ENCODE results near the gene RGL3. TPM values are rescaled to one million over a fixed set of nuclear protein-coding genes. Genes with fewer than 3 reads are reported as not detected.

The RGL3 gene
- total RNA-seq, 1 experiment from 2014 or later, result 65.9 TPM

GRCh38 chr19:11435833-11436313 is 16.8 kb upstream of the RGL3 start:
- no peak overlapping the region for H2AFZ ChIP-seq (ENCODE audit: low read length)
- no CpG with 5 or more reads among the region's 21 CpGs for WGBS (ENCODE audit: extremely low coverage, insufficient read length, low lambda C conversion rate)

More at GRCh38 chr19:11435833-11436313, 16.8 kb upstream of the RGL3 start:
- Mint-ChIP-seq H3K4me1 (peaks cover 10 to 17% of the 10 kb centered on the region in 2 experiments), H3K36me3 (ENCODE audit: insufficient read depth in 1 of 3, low read depth in 3 of 3) (peaks cover 27 to 46% (median 46%) of the 10 kb centered on the region in 3 experiments), H3K9me3 (no peaks in the 10 kb centered on the region), H3K4me3 (peak overlapping the region; percentile 98 to 100), H3K27me3 (ENCODE audit: low read depth) (peaks cover 2% of the 10 kb centered on the region; the same call in 1 of the 2 replicates), H3K27ac (peak overlapping the region; percentile 98 to 100 (median 100))
- no peak overlapping the region for H2AK5ac ChIP-seq (ENCODE audit: insufficient read length, low read length)
- peak overlapping the region; percentile 94 for H3K4me2 ChIP-seq (ENCODE audit: insufficient read depth, insufficient read length, low read length)
- peaks cover 4% of the 10 kb centered on the region; the same call in 1 of the 2 replicates for H3K79me2 ChIP-seq (ENCODE audit: insufficient read depth, low read length)
- peak overlapping the region; percentile 80 for H4K5ac ChIP-seq (ENCODE audit: insufficient read length, low read depth, low read length)
- H2BK12ac ChIP-seq (ENCODE audit: insufficient read length, low read depth, low read length), result no peak overlapping the region
- no peak overlapping the region for H2BK20ac ChIP-seq (ENCODE audit: low read depth, low read length, poor library complexity, severe bottlenecking)
- H3K23me2 ChIP-seq (ENCODE audit: insufficient read length, low read depth, low read length, poor library complexity, severe bottlenecking), result peaks cover 9% of the 10 kb centered on the region
- H3K23ac ChIP-seq (ENCODE audit: insufficient read length, low read depth, low read length), result no peak overlapping the region
- peak overlapping the region; percentile 43 for H2BK5ac ChIP-seq (ENCODE audit: insufficient read length, low read length)
- no peak overlapping the region; the same call in 1 of the 2 replicates for H3K4ac ChIP-seq (ENCODE audit: low read depth, low read length)
- no peak overlapping the region for H3K56ac ChIP-seq (ENCODE audit: insufficient read length, low read depth, low read length)
- H4K20me1 ChIP-seq (ENCODE audit: control insufficient read depth, insufficient read depth, insufficient read length), result no peaks in the 10 kb centered on the region
- no peak for DNase-seq
- peak overlapping the region; percentile 96 for H3K9ac ChIP-seq (ENCODE audit: extremely low read depth, insufficient read length, low read length)
- H3K27me3 ChIP-seq (ENCODE audit: insufficient read depth, low read length), result no peaks in the 10 kb centered on the region
- no peak overlapping the region for H3K27ac ChIP-seq (ENCODE audit: insufficient read length, low read depth, low read length)
- H4K8ac ChIP-seq (replicated peaks; ENCODE audit: insufficient read length, low read depth, low read length), result no peak overlapping the region
- peak overlapping the region; percentile 94 for H3K14ac ChIP-seq (ENCODE audit: insufficient read depth, low read length)
- TF ChIP-seq CTCF (conservative IDR thresholded peaks at IDR 0.05), result no peak
- H3K18ac ChIP-seq (ENCODE audit: insufficient read length, low read depth, low read length), result peak overlapping the region; percentile 80
- no peak overlapping the region; the same call in 1 of the 2 replicates for H2BK15ac ChIP-seq (ENCODE audit: low read depth, low read length)
- peaks cover 7% of the 10 kb centered on the region for H3K79me1 ChIP-seq (ENCODE audit: insufficient read depth, low read depth, low read length, poor library complexity, severe bottlenecking)
- no peaks in the 10 kb centered on the region for H3K9me3 ChIP-seq (ENCODE audit: control insufficient read depth, low read depth, low read length)
- H3T11ph ChIP-seq (ENCODE audit: low read length), result peak overlapping the region; percentile 68
- no peak overlapping the region for H2BK120ac ChIP-seq (ENCODE audit: low read depth, low read length, poor library complexity, severe bottlenecking)
- H3K4me1 ChIP-seq (ENCODE audit: insufficient read depth, low read length), result peaks cover 3% of the 10 kb centered on the region; the same call in 1 of the 2 replicates
- H4K91ac ChIP-seq (ENCODE audit: insufficient read length, low read depth, low read length), result no peak overlapping the region

Data from H9 (cell line).